Duodenal mucosa (tissue), 2 donors: Measurements from ENCODE around the gene GOLGA8B.

Source experiments
- H3K27ac ChIP-seq: one replicate; pipeline ENCODE4 v1.7.0; 2013; ENCODE audit warnings: low read depth, low read length
- H3K27me3 ChIP-seq, 2 donors: one replicate each; pipeline ENCODE4 v1.7.0; 2013; ENCODE audit warnings: low read length in 2 of 2, control low read depth in 1 of 2; ENCODE audit not compliant: insufficient read depth in 2 of 2, control insufficient read depth in 1 of 2
- H3K36me3 ChIP-seq, 2 donors: one replicate each; pipeline ENCODE4 v1.7.0; 2013; ENCODE audit warnings: low read length in 2 of 2, control low read depth in 1 of 2; ENCODE audit not compliant: insufficient read depth in 2 of 2, control insufficient read depth in 1 of 2
- H3K4me1 ChIP-seq, 2 donors: one replicate each; pipeline ENCODE4 v1.7.0; 2013; ENCODE audit warnings: low read length in 2 of 2, control low read depth in 1 of 2; ENCODE audit not compliant: insufficient read depth in 2 of 2, control insufficient read depth in 1 of 2
- H3K4me3 ChIP-seq, 2 donors: one replicate each; pipeline ENCODE4 v1.7.0; 2013; ENCODE audit warnings: low read length in 2 of 2, low read depth in 1 of 2
- H3K9ac ChIP-seq, 2 donors: one replicate each; pipeline ENCODE4 v1.7.0; 2013; ENCODE audit warnings: low read length in 2 of 2, low read depth in 1 of 2
- H3K9me3 ChIP-seq, 2 donors: one replicate each; pipeline ENCODE4 v1.7.0; 2013; ENCODE audit warnings: low read length in 2 of 2, control low read depth in 1 of 2; ENCODE audit not compliant: control insufficient read depth in 1 of 2

The GOLGA8B gene

GRCh38 chr15:34613997-34614396 lies 30.5 kb upstream of the GOLGA8B start:
- H3K4me3 ChIP-seq = no peak overlapping the region
- no peak overlapping the region for H3K9ac ChIP-seq
- peaks cover 0 to 3% of the 10 kb centered on the region in 2 donors for H3K27me3 ChIP-seq
- H3K27ac ChIP-seq = no peak overlapping the region
- H3K36me3 ChIP-seq = no peaks in the 10 kb centered on the region
- no peaks in the 10 kb centered on the region for H3K9me3 ChIP-seq
- H3K4me1 ChIP-seq = no peaks in the 10 kb centered on the region

GRCh38 chr15:34613301-34613700 lies 29.9 kb upstream of the GOLGA8B start:
- H3K27ac ChIP-seq = no peak overlapping the region
- H3K36me3 ChIP-seq = no peaks in the 10 kb centered on the region
- no peak overlapping the region for H3K4me3 ChIP-seq
- H3K9me3 ChIP-seq = no peaks in the 10 kb centered on the region
- no peak overlapping the region for H3K9ac ChIP-seq
- peaks cover 0 to 4% of the 10 kb centered on the region in 2 donors for H3K27me3 ChIP-seq
- no peaks in the 10 kb centered on the region for H3K4me1 ChIP-seq

DNA sequence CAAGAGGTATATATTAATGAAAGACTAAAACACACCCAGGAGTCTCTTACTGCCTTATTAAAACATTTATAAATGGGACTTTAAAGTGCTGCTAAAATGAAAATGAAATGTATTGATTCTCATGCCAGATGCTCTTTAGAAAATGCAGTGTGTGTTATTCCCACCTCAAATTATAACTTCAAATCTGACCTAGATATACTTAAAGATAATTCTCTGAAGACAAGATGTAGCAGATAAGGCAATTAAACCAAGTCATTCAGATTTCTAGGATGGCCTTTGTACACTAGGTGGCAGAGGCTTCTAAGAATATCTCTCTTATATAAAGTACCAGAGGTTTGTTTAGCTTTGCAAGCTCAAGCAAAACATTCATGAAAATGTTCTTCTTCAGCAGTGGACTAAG lies 26.9 kb upstream of the GOLGA8B start:
- H3K36me3 ChIP-seq = no peaks in the 10 kb centered on the region
- no peaks in the 10 kb centered on the region for H3K9me3 ChIP-seq
- H3K4me3 ChIP-seq = no peak overlapping the region
- H3K4me1 ChIP-seq = no peaks in the 10 kb centered on the region
- peaks cover 0 to 4% of the 10 kb centered on the region in 2 donors for H3K27me3 ChIP-seq
- no peak overlapping the region for H3K27ac ChIP-seq
- H3K9ac ChIP-seq = no peak overlapping the region

DNA sequence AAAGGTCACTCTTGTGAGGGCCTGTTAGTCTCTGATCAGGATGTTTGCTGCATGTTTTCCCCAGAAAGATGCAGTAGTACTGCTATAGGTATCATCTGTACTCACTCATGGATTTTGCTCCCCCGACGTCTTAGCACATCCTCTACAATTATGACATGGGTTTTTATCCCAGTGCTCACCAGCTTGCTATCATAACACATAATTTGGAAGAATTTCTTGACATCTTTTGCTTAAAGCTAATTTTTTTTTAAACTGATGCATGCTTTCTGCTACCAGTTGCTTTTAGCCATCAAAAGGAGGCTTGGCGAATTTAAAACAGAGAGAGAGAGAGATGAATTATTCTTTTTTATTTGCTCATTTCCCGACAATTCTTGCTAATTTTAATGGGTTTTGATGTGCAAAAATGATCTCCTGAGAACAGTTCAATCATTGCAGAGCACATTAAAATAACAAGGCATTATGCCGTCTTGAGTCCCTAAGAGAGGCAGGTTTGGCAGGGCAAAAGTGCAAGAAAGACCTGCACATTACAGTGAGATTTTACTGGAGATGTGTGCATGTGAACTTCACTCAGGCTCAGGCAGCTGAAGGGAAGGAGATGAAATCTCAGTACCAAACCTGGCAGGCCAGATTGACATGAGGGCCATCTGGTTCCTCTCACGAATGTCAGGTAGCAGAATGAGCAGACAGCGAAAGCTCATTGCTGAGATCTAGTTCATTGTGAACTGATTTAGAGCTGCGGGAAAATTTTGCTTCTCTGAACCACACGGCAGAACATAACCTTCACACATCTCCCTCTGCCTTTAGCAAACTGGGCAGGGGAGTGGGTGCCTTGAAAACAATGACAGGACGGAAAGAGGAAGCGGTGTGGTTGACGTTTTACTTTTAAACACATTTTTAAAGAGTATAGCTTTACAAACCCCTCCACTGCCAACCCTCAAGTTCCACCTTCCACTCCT lies 25.9 kb upstream of the GOLGA8B start:
- no peaks in the 10 kb centered on the region for H3K36me3 ChIP-seq
- no peak overlapping the region for H3K4me3 ChIP-seq
- H3K27me3 ChIP-seq = peaks cover 0 to 4% of the 10 kb centered on the region in 2 donors
- H3K9ac ChIP-seq = no peak overlapping the region
- no peaks in the 10 kb centered on the region for H3K9me3 ChIP-seq
- H3K27ac ChIP-seq = no peak overlapping the region
- H3K4me1 ChIP-seq = no peaks in the 10 kb centered on the region

DNA sequence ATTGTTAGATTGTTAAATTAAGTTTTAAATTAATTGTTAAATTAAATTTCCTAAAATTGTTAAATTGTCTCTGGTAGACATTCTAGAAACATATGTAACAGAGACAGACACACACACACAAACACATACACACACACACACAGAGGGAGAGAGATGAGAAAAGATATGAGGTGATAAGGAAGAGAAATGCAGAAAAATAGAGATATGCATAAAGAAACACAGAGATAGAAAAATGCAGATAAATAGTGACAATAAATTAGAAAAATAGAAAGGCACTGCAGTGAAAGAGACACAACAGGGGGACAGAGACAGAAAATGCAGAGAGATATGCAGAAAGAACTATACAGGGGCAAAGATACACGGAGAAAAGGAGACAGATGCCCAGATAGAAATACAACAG lies 25.1 kb upstream of the GOLGA8B start:
- H3K36me3 ChIP-seq = no peaks in the 10 kb centered on the region
- H3K27me3 ChIP-seq = peaks cover 0 to 4% of the 10 kb centered on the region in 2 donors
- no peak overlapping the region for H3K27ac ChIP-seq
- no peaks in the 10 kb centered on the region for H3K9me3 ChIP-seq
- no peaks in the 10 kb centered on the region for H3K4me1 ChIP-seq
- H3K9ac ChIP-seq = no peak overlapping the region
- no peak overlapping the region for H3K4me3 ChIP-seq

GRCh38 chr15:34607832-34608231 lies 24.4 kb upstream of the GOLGA8B start:
- no peak overlapping the region for H3K27ac ChIP-seq
- no peak overlapping the region for H3K4me3 ChIP-seq
- peaks cover 0 to 4% of the 10 kb centered on the region in 2 donors for H3K27me3 ChIP-seq
- no peak overlapping the region for H3K9ac ChIP-seq
- H3K36me3 ChIP-seq = no peaks in the 10 kb centered on the region
- no peaks in the 10 kb centered on the region for H3K4me1 ChIP-seq
- no peaks in the 10 kb centered on the region for H3K9me3 ChIP-seq

GRCh38 chr15:34606545-34606944 lies 23.1 kb upstream of the GOLGA8B start:
- Histone ChIP-seq H3K4me3 (no peak overlapping the region), H3K36me3 (no peaks in the 10 kb centered on the region), H3K9me3 (no peaks in the 10 kb centered on the region), H3K4me1 (no peaks in the 10 kb centered on the region), H3K27me3 (peaks cover 0 to 4% of the 10 kb centered on the region in 2 donors), H3K9ac (no peak overlapping the region), H3K27ac (no peak overlapping the region)

GRCh38 chr15:34606131-34606530 lies 22.7 kb upstream of the GOLGA8B start:
- H3K4me1 ChIP-seq = no peaks in the 10 kb centered on the region
- peaks cover 0 to 4% of the 10 kb centered on the region in 2 donors for H3K27me3 ChIP-seq
- no peaks in the 10 kb centered on the region for H3K9me3 ChIP-seq
- H3K4me3 ChIP-seq = no peak overlapping the region
- H3K9ac ChIP-seq = no peak overlapping the region
- H3K36me3 ChIP-seq = no peaks in the 10 kb centered on the region
- no peak overlapping the region for H3K27ac ChIP-seq

DNA sequence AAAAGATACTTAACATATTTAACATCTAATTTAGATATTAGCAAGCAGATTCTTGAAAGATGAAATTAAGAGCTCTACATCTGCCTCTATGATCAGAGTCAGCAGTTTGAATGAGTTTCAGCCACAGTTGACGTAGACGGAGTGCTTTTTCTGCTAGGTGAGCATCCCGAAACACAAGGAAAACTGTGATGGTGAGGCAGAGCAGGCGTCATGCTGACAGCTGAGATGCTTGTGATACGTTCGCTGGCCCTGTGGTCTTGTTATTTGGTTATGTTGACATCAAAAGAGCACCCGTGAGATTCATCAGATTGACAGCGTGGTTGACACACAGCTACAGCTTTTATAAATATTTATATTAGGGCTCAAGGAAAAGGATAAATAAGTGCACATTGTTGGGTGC lies 19.6 kb upstream of the GOLGA8B start:
- no peaks in the 10 kb centered on the region for H3K36me3 ChIP-seq
- no peaks in the 10 kb centered on the region for H3K9me3 ChIP-seq
- no peaks in the 10 kb centered on the region for H3K27me3 ChIP-seq
- H3K27ac ChIP-seq = no peak overlapping the region
- H3K4me3 ChIP-seq = no peak overlapping the region
- H3K4me1 ChIP-seq = no peaks in the 10 kb centered on the region
- no peak overlapping the region for H3K9ac ChIP-seq

DNA sequence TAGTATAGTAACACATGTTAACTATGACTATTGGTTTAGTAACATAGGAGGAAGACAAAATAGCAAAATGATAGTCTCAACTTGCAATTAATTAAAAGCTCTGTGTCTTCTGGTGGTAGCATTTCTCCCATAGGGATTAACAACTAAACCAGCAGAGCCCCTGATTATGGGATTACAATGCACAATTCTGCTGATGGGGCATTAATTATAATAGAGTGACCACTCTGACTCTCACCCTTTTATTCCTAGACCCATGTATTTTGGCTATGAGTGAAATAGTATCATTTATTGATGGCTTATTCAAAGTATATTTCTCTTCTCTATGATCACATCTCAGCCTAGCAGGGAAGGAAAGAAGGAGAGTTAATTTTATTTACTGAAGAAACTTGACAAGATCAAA lies 17.5 kb upstream of the GOLGA8B start:
- H3K27me3 ChIP-seq = no peaks in the 10 kb centered on the region
- no peaks in the 10 kb centered on the region for H3K4me1 ChIP-seq
- H3K36me3 ChIP-seq = no peaks in the 10 kb centered on the region
- H3K9me3 ChIP-seq = no peaks in the 10 kb centered on the region
- no peak overlapping the region for H3K9ac ChIP-seq
- no peak overlapping the region for H3K4me3 ChIP-seq
- H3K27ac ChIP-seq = no peak overlapping the region
